Ascending aorta (tissue), 2 donors: Measurements from ENCODE around the gene FMN1. TPM values are rescaled to one million over a fixed set of nuclear protein-coding genes. Genes with fewer than 3 reads are reported as not detected.

Source experiments
- DNase-seq, 2 donors: peaks; one replicate each; pipeline ENCODE4 v3.0.0-alpha.2; 2019; ENCODE audit warnings: low spot score in 2 of 2
- H3K27ac ChIP-seq, 2 donors: fragments of 200-600 bp; sonication (generic); one replicate each; pipeline ENCODE4 v1.5.1; 2016 to 2017; ENCODE audit warnings: mild to moderate bottlenecking in 1 of 2
- H3K27me3 ChIP-seq: fragments of 200-600 bp; sonication (generic); one replicate; pipeline ENCODE4 v1.5.1; 2017
- H3K36me3 ChIP-seq, 2 donors: fragments of 200-600 bp; sonication (generic); one replicate each; pipeline ENCODE4 v1.5.1; 2016
- H3K4me1 ChIP-seq, 2 donors: fragments of 200-600 bp; sonication (generic); one replicate each; pipeline ENCODE4 v1.5.1; 2016 to 2017; ENCODE audit warnings: mild to moderate bottlenecking in 1 of 2
- H3K4me3 ChIP-seq, 2 donors: fragments of 200-600 bp; sonication (generic); one replicate each; pipeline ENCODE4 v1.5.1; 2016 to 2017; ENCODE audit warnings: mild to moderate bottlenecking in 1 of 2
- H3K9me3 ChIP-seq, 2 donors: fragments of 200-600 bp; sonication (generic); one replicate each; pipeline ENCODE4 v1.5.1; 2016
- intact Hi-C: fragments of 100-400 bp; cut with DNase I; formaldehyde crosslinking; loops from one replicate; pipeline ENCODE4 v1.15.1; 2023
- total RNA-seq: library from RNA; depleted of rRNA; stranded (reverse); fragments of >200 nt; gene quantifications from one replicate; pipeline ENCODE4 v1.1.0, GENCODE V29; 2016
- TF ChIP-seq, protein P1 (sequence below), 3 experiments: fragments of 200-600 bp in 2 of 3; fragments of 450-650 bp in 1 of 3; sonication (generic) in 2 of 3; IDR thresholded peaks; one replicate each; pipeline ENCODE4 v1.5.1; 2016 to 2019; ENCODE audit warnings: antibody characterized with exemption in 3 of 3, mild to moderate bottlenecking in 1 of 3, moderate library complexity in 1 of 3

Gene FMN1
- total RNA-seq, 1 donor from 2014 or later: 4.3 TPM

DNA sequence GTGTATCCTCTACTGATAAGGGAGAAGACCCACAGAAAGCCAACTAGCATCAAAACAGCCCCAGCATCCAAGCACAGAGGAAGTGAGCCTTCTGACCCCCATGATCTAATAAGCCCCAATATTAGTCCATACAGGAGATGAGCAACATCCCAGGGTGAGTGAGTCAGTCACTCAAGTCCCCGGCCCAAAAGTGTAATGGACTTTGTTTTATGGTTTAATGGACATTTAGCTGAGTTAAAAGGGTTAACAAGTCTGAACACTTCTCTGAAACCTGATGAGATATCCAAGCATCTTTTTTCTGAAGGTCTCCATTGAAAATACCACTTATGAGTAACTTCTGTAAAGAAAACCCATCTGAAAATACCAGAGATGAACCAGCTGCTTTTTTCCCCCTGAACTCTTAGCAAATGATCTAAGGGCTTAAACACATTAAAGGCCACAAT lies 361.1 kb downstream of the FMN1 start:
- intact Hi-C loops: no loop called here
- Histone ChIP-seq H3K4me1 (no peaks in the 10 kb centered on the region), H3K36me3 (no peaks in the 10 kb centered on the region), H3K4me3 (no peak overlapping the region), H3K9me3 (no peaks in the 10 kb centered on the region), H3K27me3 (no peaks in the 10 kb centered on the region), H3K27ac (no peak overlapping the region)
- no peak for DNase-seq
- TF ChIP-seq, protein P1, sequence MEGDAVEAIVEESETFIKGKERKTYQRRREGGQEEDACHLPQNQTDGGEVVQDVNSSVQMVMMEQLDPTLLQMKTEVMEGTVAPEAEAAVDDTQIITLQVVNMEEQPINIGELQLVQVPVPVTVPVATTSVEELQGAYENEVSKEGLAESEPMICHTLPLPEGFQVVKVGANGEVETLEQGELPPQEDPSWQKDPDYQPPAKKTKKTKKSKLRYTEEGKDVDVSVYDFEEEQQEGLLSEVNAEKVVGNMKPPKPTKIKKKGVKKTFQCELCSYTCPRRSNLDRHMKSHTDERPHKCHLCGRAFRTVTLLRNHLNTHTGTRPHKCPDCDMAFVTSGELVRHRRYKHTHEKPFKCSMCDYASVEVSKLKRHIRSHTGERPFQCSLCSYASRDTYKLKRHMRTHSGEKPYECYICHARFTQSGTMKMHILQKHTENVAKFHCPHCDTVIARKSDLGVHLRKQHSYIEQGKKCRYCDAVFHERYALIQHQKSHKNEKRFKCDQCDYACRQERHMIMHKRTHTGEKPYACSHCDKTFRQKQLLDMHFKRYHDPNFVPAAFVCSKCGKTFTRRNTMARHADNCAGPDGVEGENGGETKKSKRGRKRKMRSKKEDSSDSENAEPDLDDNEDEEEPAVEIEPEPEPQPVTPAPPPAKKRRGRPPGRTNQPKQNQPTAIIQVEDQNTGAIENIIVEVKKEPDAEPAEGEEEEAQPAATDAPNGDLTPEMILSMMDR (IDR thresholded peaks at IDR 0.05): no peak

DNA sequence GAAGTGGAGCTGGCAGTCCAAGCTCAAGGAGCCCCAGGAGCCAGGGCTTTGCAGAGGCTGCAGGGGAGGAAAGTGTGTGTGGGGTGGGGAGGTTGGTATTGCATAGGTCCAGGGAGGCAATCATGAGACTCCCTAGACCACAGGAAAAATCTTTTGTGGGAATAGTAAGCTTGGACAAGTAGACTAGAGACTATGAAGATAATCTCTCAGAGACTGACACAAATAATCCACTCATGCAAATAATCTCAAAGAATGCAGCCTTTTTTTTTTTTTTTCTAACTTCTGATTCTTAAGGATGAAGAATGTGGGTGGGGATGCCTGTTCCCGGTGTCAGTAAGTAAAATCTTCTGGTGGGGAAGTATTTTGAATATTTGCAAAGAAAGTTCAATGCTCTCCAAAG lies 363.0 kb downstream of the FMN1 start:
- Histone ChIP-seq H3K4me3 (no peak overlapping the region), H3K36me3 (no peaks in the 10 kb centered on the region), H3K27me3 (no peaks in the 10 kb centered on the region), H3K4me1 (no peaks in the 10 kb centered on the region), H3K27ac (no peak overlapping the region), H3K9me3 (no peaks in the 10 kb centered on the region)
- intact Hi-C loops: no loop called here
- TF ChIP-seq, protein P1 (IDR thresholded peaks at IDR 0.05): no peak
- DNase-seq: no peak

DNA sequence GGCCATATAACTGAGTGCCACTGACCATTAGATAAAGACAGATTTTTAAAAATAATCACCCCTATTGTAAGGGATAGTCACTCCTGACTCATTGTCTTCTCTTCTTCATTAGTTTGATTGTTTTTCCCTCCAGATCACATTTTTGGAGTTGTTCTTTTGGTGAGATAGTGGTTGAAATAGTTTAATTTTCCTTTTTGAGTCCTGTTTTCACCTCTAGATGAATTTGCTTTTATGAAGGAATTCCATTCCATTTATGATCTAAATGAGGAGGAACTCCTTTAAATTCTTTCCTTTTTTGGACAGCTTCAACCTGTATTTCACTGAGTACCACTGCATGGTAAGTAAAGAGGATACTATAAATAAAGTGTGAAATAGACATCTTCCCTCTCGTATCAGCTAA lies 364.3 kb downstream of the FMN1 start:
- Histone ChIP-seq H3K9me3 (no peaks in the 10 kb centered on the region), H3K27me3 (no peaks in the 10 kb centered on the region), H3K4me3 (no peak overlapping the region), H3K36me3 (no peaks in the 10 kb centered on the region), H3K27ac (no peak overlapping the region), H3K4me1 (no peaks in the 10 kb centered on the region)
- no peak for DNase-seq
- intact Hi-C loops: no loop called here
- TF ChIP-seq, protein P1 (IDR thresholded peaks at IDR 0.05): no peak

DNA sequence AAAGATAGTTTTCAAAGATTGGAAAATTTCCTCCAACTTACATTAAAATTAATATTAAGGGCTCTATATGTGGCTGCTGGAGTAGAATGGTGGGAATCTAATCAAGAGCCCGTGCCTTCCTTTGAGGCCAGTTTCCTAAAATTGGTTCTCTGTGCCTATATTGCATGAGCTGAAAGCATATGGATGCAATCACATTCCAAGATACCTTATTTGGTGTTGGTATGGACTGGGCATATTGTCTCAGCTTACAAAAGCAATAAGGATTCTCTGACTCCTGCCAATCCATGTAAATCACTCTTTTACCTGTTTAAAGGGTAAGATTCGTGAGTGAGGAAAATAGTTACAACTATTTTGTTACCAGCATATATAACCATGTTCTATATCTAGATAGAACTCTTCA lies 365.1 kb downstream of the FMN1 start:
- Histone ChIP-seq H3K4me1 (no peaks in the 10 kb centered on the region), H3K9me3 (no peaks in the 10 kb centered on the region), H3K4me3 (no peak overlapping the region), H3K36me3 (no peaks in the 10 kb centered on the region), H3K27me3 (no peaks in the 10 kb centered on the region), H3K27ac (no peak overlapping the region)
- intact Hi-C loops: no loop called here
- DNase-seq: no peak
- TF ChIP-seq, protein P1 (IDR thresholded peaks at IDR 0.05): no peak

DNA sequence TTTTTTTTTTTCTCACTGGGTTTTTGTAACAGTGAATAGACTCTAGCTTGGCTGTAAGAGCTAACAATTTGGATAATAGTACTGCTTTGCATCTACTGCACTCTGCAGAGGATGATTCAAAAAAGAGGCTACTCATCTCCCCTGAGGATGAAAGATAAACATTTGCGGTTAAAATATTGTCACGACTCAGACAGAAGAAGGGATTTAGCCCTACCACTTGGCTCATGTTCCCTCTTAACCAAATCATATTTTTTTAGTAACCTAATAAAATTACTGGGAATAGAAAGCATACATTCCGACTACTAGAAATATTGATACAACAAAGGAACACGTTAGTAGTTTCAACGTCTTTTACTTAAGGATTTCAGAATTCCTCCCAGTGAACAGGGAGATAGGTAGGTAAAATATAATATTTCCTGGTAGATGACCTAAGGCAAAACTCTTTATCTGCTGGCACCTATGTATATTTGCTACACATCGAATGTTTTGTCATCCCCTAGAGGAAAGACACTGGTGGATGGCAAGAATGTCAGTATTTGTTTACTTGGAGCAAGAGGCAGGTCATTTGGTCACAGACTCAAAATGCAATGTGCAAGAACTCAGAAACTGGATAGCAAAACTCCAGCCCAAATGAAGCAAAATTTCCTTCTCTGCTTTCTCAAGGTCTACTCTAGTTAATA lies 365.9 kb downstream of the FMN1 start:
- Histone ChIP-seq H3K4me3 (no peak overlapping the region), H3K27me3 (no peaks in the 10 kb centered on the region), H3K36me3 (no peaks in the 10 kb centered on the region), H3K4me1 (no peaks in the 10 kb centered on the region), H3K27ac (no peak overlapping the region), H3K9me3 (no peaks in the 10 kb centered on the region)
- intact Hi-C loops: no loop called here
- TF ChIP-seq, protein P1 (IDR thresholded peaks at IDR 0.05): no peak
- no peak for DNase-seq

DNA sequence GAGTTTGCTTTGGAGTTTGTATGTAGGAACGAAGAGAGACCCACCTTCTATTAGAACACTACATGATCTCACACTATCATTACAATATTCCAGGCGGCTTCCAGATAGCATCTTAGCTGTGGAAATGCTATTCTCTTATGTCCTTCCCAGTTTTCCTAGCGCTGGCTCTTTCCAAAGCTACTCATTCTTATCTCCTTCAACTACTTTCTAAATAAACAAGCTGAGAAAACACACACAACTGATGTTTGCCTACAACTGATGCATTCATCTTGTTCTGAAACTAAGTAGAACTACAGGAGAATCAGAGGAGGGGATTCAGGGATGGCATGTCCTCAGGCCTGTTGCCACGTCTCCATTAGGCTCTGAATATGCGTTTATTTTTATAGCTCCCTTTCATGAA lies 367.8 kb downstream of the FMN1 start:
- intact Hi-C loops: no loop called here
- Histone ChIP-seq H3K4me3 (no peak overlapping the region), H3K4me1 (no peaks in the 10 kb centered on the region), H3K9me3 (no peaks in the 10 kb centered on the region), H3K36me3 (no peaks in the 10 kb centered on the region), H3K27me3 (no peaks in the 10 kb centered on the region), H3K27ac (no peak overlapping the region)
- no peak for DNase-seq
- TF ChIP-seq, protein P1 (IDR thresholded peaks at IDR 0.05): no peak
